Suprapubic skin (tissue), 4 donors: ENCODE data around the gene ZBTB7B. TPM values are rescaled to one million over a fixed set of nuclear protein-coding genes. Genes with fewer than 3 reads are reported as not detected.

Experiments
- DNase-seq, 2 donors: peaks; one replicate each; pipeline ENCODE4 v3.0.0-alpha.2; 2019; ENCODE audit warnings: low spot score in 2 of 2
- H3K27ac ChIP-seq: fragments of 200-600 bp; sonication (generic); one replicate; pipeline ENCODE4 v1.5.1; 2019
- H3K27me3 ChIP-seq: fragments of 200-600 bp; sonication (generic); one replicate; pipeline ENCODE4 v1.5.1; 2019
- H3K36me3 ChIP-seq: fragments of 200-600 bp; sonication (generic); one replicate; pipeline ENCODE4 v1.5.1; 2019
- H3K4me1 ChIP-seq: fragments of 200-600 bp; sonication (generic); one replicate; pipeline ENCODE4 v1.5.1; 2019
- H3K4me3 ChIP-seq: fragments of 200-600 bp; sonication (generic); one replicate; pipeline ENCODE4 v1.5.1; 2019; ENCODE audit warnings: mild to moderate bottlenecking
- H3K9me3 ChIP-seq: fragments of 200-600 bp; sonication (generic); one replicate; pipeline ENCODE4 v1.5.1; 2019
- CTCF ChIP-seq, 2 donors: fragments of 200-600 bp in 1 of 2; fragments of 450-650 bp in 1 of 2; sonication (generic) in 1 of 2; IDR thresholded peaks; one replicate each; pipeline ENCODE4 v1.5.1; 2016 to 2019; ENCODE audit warnings: antibody characterized with exemption in 2 of 2, mild to moderate bottlenecking in 1 of 2, moderate library complexity in 1 of 2
- EP300 ChIP-seq: sonication (generic); formaldehyde crosslinking; IDR thresholded peaks from one replicate; pipeline ENCODE4 v1.6.1; 2017; ENCODE audit warnings: antibody characterized with exemption
- POLR2A ChIP-seq, 2 donors: fragments of 450-650 bp; IDR thresholded peaks; one replicate each; pipeline ENCODE4 v1.6.1; 2017; ENCODE audit warnings: antibody characterized with exemption in 2 of 2, mild to moderate bottlenecking in 2 of 2, moderate library complexity in 2 of 2
- POLR2AphosphoS5 ChIP-seq, 3 donors: sonication (generic); formaldehyde crosslinking; IDR thresholded peaks; one replicate each; pipeline ENCODE4 v1.6.1; 2017; ENCODE audit warnings: antibody characterized with exemption in 3 of 3
- WGBS: methylation state at CpG from one replicate; pipeline ENCODE4 v1.1.5; 2018; 5-methylcytosine and 5-hydroxymethylcytosine counted together
- total RNA-seq, 4 donors: library from RNA; depleted of rRNA; stranded (reverse); fragments of >200 nt; gene quantifications; one replicate each; pipeline ENCODE4 v1.1.0, GENCODE V29; 2016

The ZBTB7B gene
- total RNA-seq, 4 donors from 2014 or later = 238 to 243 (median 239) TPM

DNA sequence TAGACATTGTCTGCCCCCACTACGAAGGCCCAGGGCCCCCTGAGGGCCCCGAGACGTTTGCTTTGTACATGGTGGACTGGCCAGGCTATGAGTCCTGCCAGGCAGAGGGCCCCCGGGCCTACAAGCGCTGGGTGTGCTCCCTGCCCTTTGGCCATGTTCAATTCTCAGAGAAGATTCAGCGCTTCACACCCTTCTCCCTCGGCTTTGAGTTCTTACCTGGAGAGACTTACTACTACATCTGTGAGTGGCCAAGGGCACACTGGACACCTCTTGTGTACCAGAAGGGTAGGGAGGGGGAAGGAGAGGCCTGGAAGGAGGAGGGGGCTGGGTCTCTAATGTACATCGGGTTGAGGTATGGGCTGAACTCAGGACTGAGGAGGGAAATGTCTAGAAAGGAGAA lies 64.2 kb downstream of the ZBTB7B start:
- H3K27ac ChIP-seq = no peak overlapping the region
- H3K4me3 ChIP-seq = no peak overlapping the region
- no peaks in the 10 kb centered on the region for H3K9me3 ChIP-seq
- H3K27me3 ChIP-seq = no peaks in the 10 kb centered on the region
- no peak for DNase-seq
- 73% methylated on average over 8 of the region's 8 CpGs for WGBS
- peaks cover 60% of the 10 kb centered on the region for H3K4me1 ChIP-seq
- peaks cover 14% of the 10 kb centered on the region for H3K36me3 ChIP-seq
- TF ChIP-seq CTCF (IDR thresholded peaks at IDR 0.05) (no peak), POLR2A (IDR thresholded peaks at IDR 0.05) (no peak), POLR2AphosphoS5 (IDR thresholded peaks at IDR 0.05) (no peak), EP300 (no peak)

Other genes with a start within 250 kb of the ZBTB7B start
- gene KCNN3, start 132.5 kb upstream of the ZBTB7B start, total RNA-seq = under 1 TPM; 0.30 to 0.72 (median 0.37) TPM
- gene PMVK, start 66.1 kb upstream of the ZBTB7B start, total RNA-seq = 10 to 100 TPM; 19.3 to 38.0 (median 28.8) TPM
- gene PBXIP1, start 46.7 kb upstream of the ZBTB7B start, total RNA-seq = 10 to 100 TPM; 41.4 to 67.4 (median 61.3) TPM
- 10 to 100 TPM; 34.2 to 46.7 (median 35.3) TPM for gene PYGO2, start 41.0 kb upstream of the ZBTB7B start, total RNA-seq
- gene SHC1, start 32.1 kb upstream of the ZBTB7B start, total RNA-seq = 100 to 1,000 TPM in 1 of 4 donors, 10 to 100 TPM in 3; 54.5 to 102 (median 69.5) TPM
- gene CKS1B, start 28.1 kb upstream of the ZBTB7B start, total RNA-seq = 10 to 100 TPM; 37.8 to 55.4 (median 49.7) TPM
- 10 to 100 TPM; 42.0 to 59.7 (median 52.3) TPM for gene FLAD1, start 19.5 kb upstream of the ZBTB7B start, total RNA-seq
- 1 to 10 TPM in 1 of 4 donors, not detected in 3; 3.0 TPM for gene LENEP, start 9.2 kb upstream of the ZBTB7B start, total RNA-seq
- 10 to 100 TPM; 13.4 to 36.0 (median 14.5) TPM for gene DCST2, start 31.0 kb downstream of the ZBTB7B start, total RNA-seq
- gene DCST1, start 31.0 kb downstream of the ZBTB7B start, total RNA-seq = 1 to 10 TPM in 3 of 4 donors, under 1 TPM in 1; 0.55 to 8.2 (median 2.8) TPM
- 100 to 1,000 TPM; 304 to 327 (median 321) TPM for gene ADAM15, start 48.5 kb downstream of the ZBTB7B start, total RNA-seq
- 10 to 100 TPM; 22.4 to 44.2 (median 28.7) TPM for gene EFNA4, start 60.9 kb downstream of the ZBTB7B start, total RNA-seq
- 100 to 1,000 TPM in 1 of 4 donors, 10 to 100 TPM in 3; 28.8 to 104 (median 77.6) TPM for gene EFNA3, start 76.0 kb downstream of the ZBTB7B start, total RNA-seq
- 100 to 1,000 TPM in 3 of 4 donors, 10 to 100 TPM in 1; 88.9 to 198 (median 120) TPM for gene EFNA1, start 125.1 kb downstream of the ZBTB7B start, total RNA-seq
- gene SLC50A1, start 133.1 kb downstream of the ZBTB7B start, total RNA-seq = 10 to 100 TPM; 27.9 to 56.1 (median 32.6) TPM
- gene DPM3, start 137.7 kb downstream of the ZBTB7B start, total RNA-seq = 10 to 100 TPM; 23.7 to 43.7 (median 30.2) TPM
- 100 to 1,000 TPM in 2 of 4 donors, 10 to 100 TPM in 2; 77.1 to 180 (median 113) TPM for gene KRTCAP2, start 170.5 kb downstream of the ZBTB7B start, total RNA-seq
- under 1 TPM in 2 of 4 donors, not detected in 2; 0.34 to 0.80 TPM for gene TRIM46, start 171.0 kb downstream of the ZBTB7B start, total RNA-seq
- 10 to 100 TPM; 21.4 to 90.8 (median 26.7) TPM for gene THBS3, start 205.1 kb downstream of the ZBTB7B start, total RNA-seq
- gene MTX1, start 205.9 kb downstream of the ZBTB7B start, total RNA-seq = 10 to 100 TPM; 19.8 to 51.7 (median 36.9) TPM